ENCODE measurements around the gene MFSD6L. TPM values are rescaled to one million over a fixed set of nuclear protein-coding genes. Genes with fewer than 3 reads are reported as not detected.
"Not testable (repeated sequence)": the region's sequence is repeated elsewhere in the genome, so short reads cannot be mapped to it uniquely, and the experiment has no call there.

The MFSD6L gene
- polyA plus RNA-seq, 1 donor from 2014 or later = not detected

GRCh38 chr17:8806253-8806925 is 7.2 kb upstream of the MFSD6L start:
- peaks cover 26 to 34% (median 33%) of the 10 kb centered on the region in 3 donors for H3K4me1 Mint-ChIP-seq
- H3K27me3 Mint-ChIP-seq = peaks cover 3% of the 10 kb centered on the region
- H3K36me3 Mint-ChIP-seq = peaks cover 12% of the 10 kb centered on the region
- H3K9me3 Mint-ChIP-seq = peaks cover 2 to 12% (median 11%) of the 10 kb centered on the region in 3 donors
- peak overlapping the region in 3 of 4 donors; percentile 83 to 90 (median 88) for H3K4me3 Mint-ChIP-seq
- peak overlapping the region; percentile 97 to 99 (median 98) for H3K27ac Mint-ChIP-seq

DNA sequence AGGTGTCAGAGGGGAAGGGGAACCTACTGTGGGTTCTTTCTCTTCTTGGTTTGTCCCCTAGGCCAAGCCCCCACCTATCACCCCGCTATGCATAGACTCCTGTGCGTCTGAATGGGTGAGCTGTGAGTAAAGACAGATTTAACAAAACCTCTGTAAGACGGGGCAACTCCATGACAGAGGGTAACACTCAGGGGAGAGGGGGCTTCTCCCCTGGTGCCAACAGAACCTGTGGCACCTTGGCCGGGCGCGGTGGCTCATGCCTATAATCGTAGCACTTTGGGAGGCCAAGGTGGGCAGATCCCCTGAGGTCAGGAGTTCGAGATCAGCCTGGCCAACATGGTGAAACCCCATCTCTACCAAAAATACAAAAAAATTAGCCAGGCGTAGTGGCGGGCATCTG is 6.2 kb upstream of the MFSD6L start:
- Mint-ChIP-seq H3K36me3 (peaks cover 13% of the 10 kb centered on the region), H3K4me3 (peak overlapping the region in 2 of 4 donors; percentile 83 to 90), H3K27ac (peak overlapping the region in 2 of 3 donors; percentile 98 to 99), H3K4me1 (peaks cover 30 to 34% (median 33%) of the 10 kb centered on the region in 3 donors), H3K9me3 (peaks cover 2 to 12% (median 9%) of the 10 kb centered on the region in 3 donors)
- H3K27me3 Mint-ChIP-seq = not testable (repeated sequence)

GRCh38 chr17:8803531-8804420 is 4.6 kb upstream of the MFSD6L start:
- H3K27me3 Mint-ChIP-seq = peaks cover 3% of the 10 kb centered on the region
- H3K36me3 Mint-ChIP-seq = peaks cover 9% of the 10 kb centered on the region
- H3K27ac Mint-ChIP-seq = peak overlapping the region in 2 of 3 donors; percentile 31 to 45
- peaks cover 2 to 9% (median 5%) of the 10 kb centered on the region in 3 donors for H3K9me3 Mint-ChIP-seq
- H3K4me3 Mint-ChIP-seq = no peak overlapping the region
- H3K4me1 Mint-ChIP-seq = peaks cover 30 to 34% (median 33%) of the 10 kb centered on the region in 3 donors

DNA sequence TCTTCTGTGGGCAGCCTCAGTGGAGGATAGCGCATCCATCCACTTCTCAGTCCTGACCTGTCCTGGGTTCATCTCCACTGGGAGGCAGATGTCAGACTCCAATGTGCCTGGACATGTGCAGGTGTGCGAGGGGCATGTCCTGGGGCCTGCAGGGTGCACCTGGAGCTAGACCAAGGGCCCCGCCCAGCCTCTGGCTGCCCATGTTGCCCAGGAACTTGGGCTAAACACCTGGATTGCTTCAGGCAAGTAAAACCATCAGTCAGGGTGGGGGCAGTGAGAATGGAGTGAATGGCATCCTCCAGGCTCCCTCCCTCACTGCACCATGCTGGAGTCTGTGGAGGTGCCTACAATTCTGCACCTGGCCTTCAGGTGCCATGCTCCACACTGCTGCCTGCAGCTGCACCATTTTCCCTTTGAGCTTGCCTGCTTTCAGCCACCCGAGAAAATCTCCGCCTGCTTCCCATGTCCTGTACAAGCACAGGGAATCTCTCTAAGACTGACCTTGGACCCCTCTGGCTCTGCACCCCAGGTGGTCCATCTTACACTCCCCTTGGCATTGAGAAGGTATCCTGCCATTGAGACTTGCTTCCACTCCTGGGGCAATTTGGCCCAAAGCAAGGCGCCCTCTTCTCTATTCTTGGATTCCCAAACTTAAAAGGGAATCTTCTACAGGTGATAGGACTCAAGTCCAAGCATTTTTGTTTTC is 2.1 kb upstream of the MFSD6L start:
- Mint-ChIP-seq H3K4me1 (peaks cover 11 to 13% (median 11%) of the 10 kb centered on the region in 3 donors), H3K27ac (no peak overlapping the region), H3K9me3 (no peaks in the 10 kb centered on the region), H3K27me3 (no peaks in the 10 kb centered on the region), H3K36me3 (peaks cover 4% of the 10 kb centered on the region), H3K4me3 (no peak overlapping the region)

GRCh38 chr17:8800656-8801055 is 1.5 kb upstream of the MFSD6L start:
- Mint-ChIP-seq H3K36me3 (peaks cover 4% of the 10 kb centered on the region), H3K4me3 (no peak overlapping the region), H3K27ac (peak overlapping the region in 1 of 3 donors; percentile 39), H3K27me3 (no peaks in the 10 kb centered on the region), H3K9me3 (no peaks in the 10 kb centered on the region), H3K4me1 (peaks cover 5 to 8% (median 7%) of the 10 kb centered on the region in 3 donors)

DNA sequence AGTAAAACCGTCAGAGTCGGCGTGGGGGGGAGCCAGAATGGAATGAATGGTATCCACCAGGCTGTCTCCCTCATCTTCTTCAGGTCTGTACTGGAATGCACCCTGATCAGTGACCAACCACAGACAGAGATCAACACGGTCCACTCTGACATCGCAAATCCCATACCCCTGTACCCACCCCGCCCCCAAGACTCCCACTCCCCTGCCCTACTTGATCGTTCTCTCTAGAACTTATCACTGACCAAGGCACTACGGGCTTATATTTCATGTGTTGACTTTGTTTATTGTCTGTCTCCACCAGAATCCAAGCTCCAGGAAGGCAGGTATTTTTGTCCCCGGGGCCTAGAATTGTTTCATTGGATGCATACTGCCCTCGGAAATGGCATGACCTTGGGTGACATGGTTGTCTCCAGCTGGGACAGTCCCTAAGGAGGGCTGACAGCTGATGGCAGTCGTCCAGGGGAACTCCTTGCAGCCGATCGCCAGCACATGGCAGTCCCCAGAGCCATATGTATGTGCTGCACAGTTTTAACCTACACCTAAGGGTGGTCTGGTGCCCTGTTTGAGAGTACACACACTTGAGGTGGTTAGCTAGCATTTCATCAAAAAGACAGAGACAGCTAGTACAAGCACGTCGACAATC is 526 bp upstream of the MFSD6L start:
- Mint-ChIP-seq H3K27me3 (no peaks in the 10 kb centered on the region), H3K4me1 (peaks cover 2 to 5% (median 3%) of the 10 kb centered on the region in 3 donors), H3K36me3 (peaks cover 4% of the 10 kb centered on the region), H3K27ac (peak overlapping the region in 1 of 3 donors; percentile 62), H3K9me3 (no peaks in the 10 kb centered on the region), H3K4me3 (no peak overlapping the region)

DNA sequence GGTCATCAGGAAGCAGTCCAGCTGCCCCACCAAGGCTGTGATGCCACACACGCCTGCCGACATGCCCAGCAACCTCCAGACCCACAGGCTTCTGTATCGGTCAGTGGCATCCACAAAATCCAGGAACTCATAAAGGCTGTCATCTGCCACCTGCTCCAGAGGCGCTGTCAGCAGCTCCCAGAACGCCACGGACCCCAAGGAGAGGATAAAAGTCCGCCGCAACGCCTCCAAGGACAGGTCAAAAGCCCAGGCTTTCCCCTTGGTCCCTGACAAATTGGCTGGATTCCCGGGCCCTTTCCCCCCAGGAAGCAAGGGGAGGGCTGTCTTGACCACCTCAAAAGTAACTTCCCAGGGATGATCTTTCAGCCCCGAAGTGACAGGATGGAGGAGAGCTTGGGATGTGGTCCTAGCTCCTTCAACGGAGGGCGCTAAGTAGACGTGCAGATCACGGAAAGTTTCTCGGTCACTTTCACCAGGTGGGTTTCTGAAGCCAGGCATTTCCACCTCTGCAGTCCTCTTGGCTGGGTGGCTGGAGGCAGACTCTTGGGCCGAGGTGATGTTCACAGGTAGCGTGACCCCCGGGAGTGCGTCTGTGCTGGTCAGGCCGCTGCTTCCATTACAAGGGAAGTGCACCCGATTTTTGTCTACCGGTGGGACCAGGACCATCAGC is 854 bp downstream of the MFSD6L start:
- no peak overlapping the region for H3K4me3 Mint-ChIP-seq
- H3K27me3 Mint-ChIP-seq = peaks cover 1% of the 10 kb centered on the region
- no peak overlapping the region for H3K27ac Mint-ChIP-seq
- peaks cover 4% of the 10 kb centered on the region for H3K36me3 Mint-ChIP-seq
- no peaks in the 10 kb centered on the region for H3K9me3 Mint-ChIP-seq
- peaks cover 3 to 5% (median 4%) of the 10 kb centered on the region in 3 donors for H3K4me1 Mint-ChIP-seq

DNA sequence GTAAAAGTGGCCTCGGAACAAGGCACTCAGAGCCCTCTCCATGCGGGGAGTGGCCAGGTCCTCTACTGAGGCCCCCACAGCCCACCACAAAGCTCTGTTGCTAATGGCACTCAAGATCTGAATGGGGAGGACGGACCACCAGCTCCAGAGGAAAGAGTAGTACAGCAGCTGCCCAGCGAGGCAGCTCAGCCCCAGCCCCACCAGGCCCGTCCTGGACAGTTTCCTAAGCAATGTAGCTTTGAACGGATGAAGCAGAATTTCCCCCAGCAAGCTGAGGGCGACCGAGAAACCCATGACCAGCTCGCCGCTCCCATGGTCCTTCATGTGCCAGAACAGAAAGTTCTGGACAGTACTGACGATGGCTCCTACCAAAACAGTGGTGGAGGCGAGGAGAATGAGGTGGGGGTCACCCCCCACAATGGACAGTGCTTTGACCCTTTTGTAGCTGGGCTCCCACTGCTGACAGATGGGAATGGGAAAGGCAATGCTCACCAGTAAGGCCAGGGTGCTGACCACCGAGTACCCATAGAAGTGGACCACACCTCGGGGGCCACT is 1.5 kb downstream of the MFSD6L start:
- peaks cover 3% of the 10 kb centered on the region for H3K36me3 Mint-ChIP-seq
- peaks cover 3 to 5% (median 4%) of the 10 kb centered on the region in 3 donors for H3K4me1 Mint-ChIP-seq
- no peak overlapping the region for H3K27ac Mint-ChIP-seq
- peaks cover 1% of the 10 kb centered on the region for H3K27me3 Mint-ChIP-seq
- no peak overlapping the region for H3K4me3 Mint-ChIP-seq
- no peaks in the 10 kb centered on the region for H3K9me3 Mint-ChIP-seq

- Mint-ChIP-seq H3K9me3 (peaks cover 0 to 6% (median 5%) of the 10 kb centered on the region in 3 donors), H3K4me1 (peaks cover 0 to 4% (median 3%) of the 10 kb centered on the region in 3 donors), H3K36me3 (no peaks in the 10 kb centered on the region), H3K27ac (no peak overlapping the region), H3K27me3 (peaks cover 1% of the 10 kb centered on the region), H3K4me3 (no peak overlapping the region)
Measured at GRCh38 chr17:8794636-8795035, 4.5 kb downstream of the MFSD6L start.

- Mint-ChIP-seq H3K27me3 (peaks cover 1% of the 10 kb centered on the region), H3K27ac (no peak overlapping the region), H3K4me3 (no peak overlapping the region), H3K4me1 (peaks cover 0 to 4% (median 3%) of the 10 kb centered on the region in 3 donors), H3K9me3 (peaks cover 0 to 6% (median 5%) of the 10 kb centered on the region in 3 donors), H3K36me3 (no peaks in the 10 kb centered on the region)
Measured at GRCh38 chr17:8793649-8794048, 5.5 kb downstream of the MFSD6L start.

- Mint-ChIP-seq H3K4me3 (no peak overlapping the region), H3K9me3 (peaks cover 0 to 6% (median 5%) of the 10 kb centered on the region in 3 donors), H3K36me3 (no peaks in the 10 kb centered on the region), H3K27me3 (peaks cover 1% of the 10 kb centered on the region), H3K27ac (no peak overlapping the region), H3K4me1 (peaks cover 0 to 4% (median 3%) of the 10 kb centered on the region in 3 donors)
Measured at GRCh38 chr17:8792646-8793045, 6.5 kb downstream of the MFSD6L start.

- H3K36me3 Mint-ChIP-seq = no peaks in the 10 kb centered on the region
- peaks cover 0 to 3% (median 3%) of the 10 kb centered on the region in 3 donors for H3K4me1 Mint-ChIP-seq
- no peak overlapping the region for H3K4me3 Mint-ChIP-seq
- H3K27ac Mint-ChIP-seq = no peak overlapping the region
- H3K9me3 Mint-ChIP-seq = peaks cover 0 to 6% (median 5%) of the 10 kb centered on the region in 3 donors
- H3K27me3 Mint-ChIP-seq = peaks cover 1% of the 10 kb centered on the region
Measured at GRCh38 chr17:8791910-8792270, 7.3 kb downstream of the MFSD6L start.

DNA sequence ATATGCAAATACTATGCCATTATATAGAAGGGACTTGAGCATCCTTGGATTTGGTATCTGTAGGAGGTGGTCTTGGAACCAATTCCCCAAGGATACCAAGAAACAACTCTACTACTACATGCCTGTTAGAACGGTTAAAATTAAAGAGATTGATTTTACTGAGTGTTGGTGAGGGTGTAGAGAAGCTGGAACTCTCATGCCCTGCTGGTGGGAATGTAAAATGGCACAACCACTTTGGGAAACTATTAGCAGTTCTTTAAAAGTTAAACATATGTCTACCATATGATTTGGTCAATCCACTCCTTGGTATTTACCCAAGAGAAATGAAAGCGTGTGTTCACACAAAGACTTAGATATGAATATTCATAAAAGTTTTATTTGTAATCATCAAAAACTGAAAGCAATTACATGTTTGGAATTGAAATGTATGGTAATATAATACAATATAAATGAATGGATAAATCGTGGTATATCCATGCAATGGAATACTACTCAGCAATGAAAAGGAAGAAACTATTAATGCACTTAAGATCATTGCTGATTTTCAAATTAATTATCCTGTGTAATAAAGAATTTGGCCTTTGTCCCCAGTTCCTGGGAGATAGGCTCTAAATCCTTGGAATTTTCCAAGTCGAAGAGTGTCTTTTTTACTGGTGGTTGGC is 7.8 kb downstream of the MFSD6L start:
- Mint-ChIP-seq H3K4me3 (no peak overlapping the region), H3K4me1 (peaks cover 0 to 3% (median 3%) of the 10 kb centered on the region in 3 donors), H3K36me3 (no peaks in the 10 kb centered on the region), H3K9me3 (peaks cover 0 to 6% (median 5%) of the 10 kb centered on the region in 3 donors), H3K27me3 (peaks cover 1% of the 10 kb centered on the region), H3K27ac (no peak overlapping the region)

All from IgD-negative memory B cell (primary cell).